Thyroid gland (tissue), 4 donors: ENCODE data around the gene SPI1.

Source experiments
- CTCF ChIP-seq, 6 experiments: fragments of 200-600 bp in 3 of 6; fragments of 450-650 bp in 3 of 6; sonication (generic) in 3 of 6; IDR thresholded peaks; one replicate each; pipeline ENCODE4 v1.5.1; 2016 to 2019; ENCODE audit warnings: antibody characterized with exemption in 6 of 6, mild to moderate bottlenecking in 2 of 6, inconsistent platforms in 1 of 6, moderate library complexity in 1 of 6
- POLR2A ChIP-seq, 2 donors: fragments of 450-650 bp; IDR thresholded peaks; one replicate each; pipeline ENCODE4 v1.6.1; 2017; ENCODE audit warnings: antibody characterized with exemption in 2 of 2, mild to moderate bottlenecking in 2 of 2, moderate library complexity in 1 of 2

GRCh38 chr11:47411884-47412746 lies 33.8 kb upstream of the SPI1 start:
- TF ChIP-seq POLR2A (IDR thresholded peaks at IDR 0.05) (no peak), CTCF (IDR thresholded peaks at IDR 0.05) (peak; percentile 37 to 75 (median 43))
